ENCODE results near the gene SLC20A1.
A peak's percentile ranks its signal among the peaks of the same experiment; 100 is the strongest.

The SLC20A1 gene

GRCh38 chr2:112686348-112687217 is 40.8 kb downstream of the SLC20A1 start:
- no peak overlapping the region for H3K27ac Mint-ChIP-seq
- no peak for TF ChIP-seq CTCF (IDR thresholded peaks at IDR 0.05; ENCODE audit: unreplicated experiment in 3 of 3)
- H3K9me3 Mint-ChIP-seq, result no peaks in the 10 kb centered on the region
- H3K4me3 Mint-ChIP-seq, result no peak overlapping the region
- H3K36me3 Mint-ChIP-seq (ENCODE audit: low read depth), result no peaks in the 10 kb centered on the region
- H3K27me3 Mint-ChIP-seq (ENCODE audit: low read depth), result peaks cover 8% of the 10 kb centered on the region
- H3K4me1 Mint-ChIP-seq, result peaks cover 22% of the 10 kb centered on the region

GRCh38 chr2:112687522-112687921 is 41.8 kb downstream of the SLC20A1 start:
- Mint-ChIP-seq H3K27me3 (ENCODE audit: low read depth) (peaks cover 8% of the 10 kb centered on the region), H3K9me3 (no peaks in the 10 kb centered on the region)

GRCh38 chr2:112688086-112688880 is 42.5 kb downstream of the SLC20A1 start:
- H3K9me3 Mint-ChIP-seq, result no peaks in the 10 kb centered on the region
- no peak for TF ChIP-seq CTCF (IDR thresholded peaks at IDR 0.05; ENCODE audit: unreplicated experiment in 3 of 3)
- H3K36me3 Mint-ChIP-seq (ENCODE audit: low read depth), result no peaks in the 10 kb centered on the region
- H3K27me3 Mint-ChIP-seq (ENCODE audit: low read depth), result peaks cover 12% of the 10 kb centered on the region
- no peak overlapping the region for H3K27ac Mint-ChIP-seq
- peaks cover 21% of the 10 kb centered on the region for H3K4me1 Mint-ChIP-seq
- H3K4me3 Mint-ChIP-seq, result no peak overlapping the region

More at GRCh38 chr2:112687522-112687921, 41.8 kb downstream of the SLC20A1 start:
- no peaks in the 10 kb centered on the region for H3K36me3 Mint-ChIP-seq (ENCODE audit: low read depth)
- TF ChIP-seq CTCF (IDR thresholded peaks at IDR 0.05; ENCODE audit: unreplicated experiment in 3 of 3), result no peak
- H3K27ac Mint-ChIP-seq, result no peak overlapping the region
- H3K4me3 Mint-ChIP-seq, result no peak overlapping the region
- peaks cover 21% of the 10 kb centered on the region for H3K4me1 Mint-ChIP-seq

GRCh38 chr2:112690853-112691401 is 45.2 kb downstream of the SLC20A1 start:
- Mint-ChIP-seq H3K36me3 (ENCODE audit: low read depth) (no peaks in the 10 kb centered on the region), H3K4me3 (no peak overlapping the region), H3K4me1 (peaks cover 6% of the 10 kb centered on the region), H3K27me3 (ENCODE audit: low read depth) (peaks cover 12% of the 10 kb centered on the region), H3K9me3 (no peaks in the 10 kb centered on the region), H3K27ac (peak overlapping the region in 1 of 3 experiments; percentile 60)
- peak; percentile 35 to 36 (median 36) for TF ChIP-seq CTCF (IDR thresholded peaks at IDR 0.05; ENCODE audit: unreplicated experiment in 3 of 3)

- H3K4me3 Mint-ChIP-seq, result no peak overlapping the region
- peaks cover 12% of the 10 kb centered on the region for H3K27me3 Mint-ChIP-seq (ENCODE audit: low read depth)
- H3K36me3 Mint-ChIP-seq (ENCODE audit: low read depth), result no peaks in the 10 kb centered on the region
- H3K9me3 Mint-ChIP-seq, result no peaks in the 10 kb centered on the region
- no peak overlapping the region for H3K27ac Mint-ChIP-seq
- TF ChIP-seq CTCF (IDR thresholded peaks at IDR 0.05; ENCODE audit: unreplicated experiment in 3 of 3), result no peak
- H3K4me1 Mint-ChIP-seq, result peaks cover 6% of the 10 kb centered on the region
Observed at GRCh38 chr2:112691881-112692281, 46.1 kb downstream of the SLC20A1 start.
